Fibroblast of the conjunctiva (primary cell): ENCODE data around the gene CTDP1.

Experiments used
- DNase-seq: peaks from one replicate; pipeline ENCODE4 v3.0.0-alpha.2; 2010; ENCODE audit warnings: low read depth

Gene CTDP1

DNA sequence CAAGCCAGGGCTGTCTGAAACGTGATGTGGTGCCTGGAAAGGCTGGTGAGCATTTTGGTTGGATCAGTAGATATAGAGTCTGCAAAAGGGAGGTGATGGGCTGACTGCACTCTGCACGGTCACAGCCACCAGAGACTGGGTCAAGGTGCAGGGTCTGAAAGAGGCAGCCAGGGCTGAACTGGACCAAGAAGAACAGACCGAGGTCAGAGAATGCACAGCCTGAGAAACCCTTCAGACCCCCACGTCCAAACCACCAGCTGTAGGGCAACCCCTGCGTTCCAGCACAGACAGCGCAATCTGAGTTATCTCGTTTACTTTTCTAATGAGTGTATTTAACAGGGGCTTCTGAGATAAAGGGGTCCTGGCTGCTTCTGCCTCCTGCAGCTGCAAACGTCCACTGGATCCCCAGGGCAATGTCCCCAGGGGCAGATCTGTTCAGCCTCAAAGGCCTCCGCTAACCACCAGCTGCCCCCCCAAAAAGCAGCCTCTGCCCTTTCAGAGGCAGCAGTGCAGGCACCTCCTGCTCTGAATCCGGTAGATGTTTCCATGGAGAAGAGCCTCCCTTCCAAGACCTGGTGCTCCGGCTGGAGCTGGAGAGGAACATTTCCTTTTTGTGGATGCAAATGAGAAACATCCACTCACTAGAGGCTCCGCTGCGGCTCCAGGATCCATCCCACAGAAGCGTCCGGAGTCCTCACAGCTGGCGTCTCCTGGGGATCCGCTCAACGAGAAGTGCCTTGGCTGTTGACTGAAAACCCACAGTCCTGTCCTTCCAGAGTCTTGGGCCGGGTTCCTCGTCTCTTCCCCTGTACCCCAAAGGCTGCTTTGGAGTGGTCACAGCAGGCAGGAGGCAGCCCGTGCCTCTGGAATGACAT is 117.2 kb downstream of the CTDP1 start:
- no peak for DNase-seq

DNA sequence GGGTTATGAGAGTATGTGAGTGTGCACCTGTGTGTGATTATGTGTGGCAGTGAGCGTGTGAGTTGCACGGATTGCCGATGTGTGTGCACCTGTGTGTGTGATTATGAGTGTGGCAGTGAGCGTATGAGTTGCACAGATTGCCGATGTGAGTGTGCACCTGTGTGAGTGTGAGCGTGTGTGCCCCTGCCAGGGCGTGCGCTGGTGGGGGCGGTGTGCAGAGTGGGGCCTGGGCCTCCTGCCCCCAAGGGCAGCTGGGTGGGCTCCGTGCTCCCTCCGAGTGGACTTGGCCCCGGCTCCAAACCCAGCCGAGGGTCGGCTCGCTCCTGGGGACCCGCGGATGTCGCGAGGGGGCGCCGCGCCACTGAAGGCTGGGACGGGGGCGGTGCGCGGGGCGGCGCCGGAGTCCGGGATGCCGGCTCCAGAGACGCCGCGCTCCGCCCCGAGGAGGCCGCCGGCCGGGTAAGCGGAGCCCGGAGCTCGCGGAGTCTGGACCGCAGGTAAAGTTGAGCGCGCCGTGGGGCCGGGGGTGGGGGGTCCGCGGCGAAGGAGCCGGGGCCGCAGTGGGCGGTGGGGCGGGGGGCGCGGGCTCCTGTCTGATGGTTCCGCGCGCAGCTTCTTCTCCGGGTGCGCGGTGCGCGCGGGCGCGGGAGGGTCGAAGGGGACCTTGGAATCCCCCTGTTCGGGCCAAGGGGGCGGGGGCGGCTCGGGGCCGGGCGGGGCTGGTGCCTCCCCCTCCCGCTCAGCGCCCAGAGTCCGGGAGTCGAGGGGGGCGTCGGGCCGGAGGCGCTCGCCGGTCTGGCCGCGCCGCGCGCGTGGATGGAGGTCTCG is 118.1 kb downstream of the CTDP1 start, which contains the start of gene KCNG2:
Gene KCNG2 (plus strand): TSS at position 421 of the 828 bp plus-strand sequence. CDS start 65,730 bp downstream, outside the sequence.
- DNase-seq: no peak

DNA sequence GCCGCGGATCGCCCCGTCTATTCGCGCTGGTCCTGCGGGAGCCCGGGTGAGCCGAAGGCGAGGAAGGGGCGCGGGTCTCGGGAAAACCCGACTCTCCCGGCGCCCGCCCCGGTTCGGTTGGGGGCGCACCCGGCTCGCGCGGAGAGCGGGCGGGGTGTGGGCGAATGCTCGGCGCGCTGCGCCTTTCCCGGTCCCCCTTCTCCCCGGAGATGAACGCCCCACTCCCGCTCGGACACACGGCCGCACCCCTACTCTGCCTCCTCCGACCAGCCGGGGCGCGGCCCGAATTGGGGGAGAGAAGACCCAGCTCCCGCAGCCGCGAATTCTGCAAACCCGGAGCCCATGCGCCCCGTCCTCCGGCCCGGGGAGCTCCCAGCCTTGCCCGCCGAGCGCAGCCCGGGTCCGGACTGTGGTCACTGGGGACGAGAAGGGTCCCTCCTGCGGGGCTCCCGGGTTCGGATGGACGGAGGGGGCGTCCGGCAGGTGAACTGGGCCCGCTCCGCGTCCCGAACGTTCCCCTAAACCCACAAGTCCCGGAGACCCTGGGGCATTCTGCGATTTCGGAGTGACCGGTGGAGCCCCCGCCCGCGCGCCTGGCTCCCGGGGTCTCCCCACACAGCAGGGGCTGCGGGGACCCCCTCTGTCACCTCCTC is 118.9 kb downstream of the CTDP1 start:
- DNase-seq: no peak

DNA sequence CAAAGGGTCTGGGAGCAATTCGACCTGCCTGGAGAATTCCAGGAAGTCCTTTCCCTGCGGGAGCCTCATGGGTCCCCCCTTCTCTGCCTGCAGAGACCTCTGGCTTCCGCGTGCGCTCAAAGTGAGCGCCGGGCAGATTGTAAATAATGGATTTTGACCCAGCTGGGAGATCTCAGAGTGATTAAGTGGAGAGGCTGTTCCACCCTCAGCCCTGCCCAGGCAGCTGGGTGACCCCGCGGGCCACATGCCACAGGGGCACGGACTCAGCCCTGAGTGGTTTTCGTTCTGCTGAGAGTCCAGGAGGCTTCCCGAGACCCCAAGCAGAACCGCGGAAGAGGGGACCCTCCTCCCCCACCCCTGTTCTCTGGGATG is 119.4 kb downstream of the CTDP1 start:
- no peak for DNase-seq

DNA sequence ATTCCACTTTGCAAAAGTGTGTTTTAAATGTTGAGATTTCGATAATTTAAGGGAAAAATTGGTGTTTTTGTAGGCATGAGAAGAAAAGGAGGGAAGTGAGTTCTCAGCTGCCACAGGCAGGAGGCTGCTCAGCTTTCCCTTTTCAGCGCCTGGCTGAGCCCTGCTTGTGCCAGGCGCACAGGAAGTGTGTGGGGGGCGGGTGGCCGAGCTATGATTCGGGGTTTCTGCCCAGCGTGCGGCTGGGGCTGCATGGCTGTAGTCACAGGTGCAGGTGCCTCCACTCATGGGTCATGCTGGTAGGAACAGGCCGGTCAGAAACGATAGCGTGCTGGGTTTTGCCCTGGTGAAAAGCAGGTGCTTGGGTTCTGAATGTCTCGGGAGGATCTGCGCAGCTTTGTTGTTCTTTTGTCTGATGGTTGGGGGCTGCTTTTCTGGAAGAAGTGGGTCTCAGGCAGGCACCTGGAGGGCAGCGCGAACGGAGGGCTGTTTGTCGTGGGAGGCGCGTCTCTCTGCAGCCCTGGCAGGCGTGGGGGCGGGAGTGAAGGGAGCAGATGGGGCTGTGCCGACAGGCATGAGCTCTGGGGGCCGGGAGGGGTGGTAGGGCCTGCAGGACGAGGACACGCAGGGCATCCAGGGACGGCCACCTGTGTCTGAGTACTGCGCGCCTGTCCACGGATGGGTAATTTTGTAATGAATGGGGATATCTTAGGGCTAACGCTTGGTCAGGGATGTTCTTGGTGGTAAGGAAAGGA is 120.2 kb downstream of the CTDP1 start:
- DNase-seq: no peak

DNA sequence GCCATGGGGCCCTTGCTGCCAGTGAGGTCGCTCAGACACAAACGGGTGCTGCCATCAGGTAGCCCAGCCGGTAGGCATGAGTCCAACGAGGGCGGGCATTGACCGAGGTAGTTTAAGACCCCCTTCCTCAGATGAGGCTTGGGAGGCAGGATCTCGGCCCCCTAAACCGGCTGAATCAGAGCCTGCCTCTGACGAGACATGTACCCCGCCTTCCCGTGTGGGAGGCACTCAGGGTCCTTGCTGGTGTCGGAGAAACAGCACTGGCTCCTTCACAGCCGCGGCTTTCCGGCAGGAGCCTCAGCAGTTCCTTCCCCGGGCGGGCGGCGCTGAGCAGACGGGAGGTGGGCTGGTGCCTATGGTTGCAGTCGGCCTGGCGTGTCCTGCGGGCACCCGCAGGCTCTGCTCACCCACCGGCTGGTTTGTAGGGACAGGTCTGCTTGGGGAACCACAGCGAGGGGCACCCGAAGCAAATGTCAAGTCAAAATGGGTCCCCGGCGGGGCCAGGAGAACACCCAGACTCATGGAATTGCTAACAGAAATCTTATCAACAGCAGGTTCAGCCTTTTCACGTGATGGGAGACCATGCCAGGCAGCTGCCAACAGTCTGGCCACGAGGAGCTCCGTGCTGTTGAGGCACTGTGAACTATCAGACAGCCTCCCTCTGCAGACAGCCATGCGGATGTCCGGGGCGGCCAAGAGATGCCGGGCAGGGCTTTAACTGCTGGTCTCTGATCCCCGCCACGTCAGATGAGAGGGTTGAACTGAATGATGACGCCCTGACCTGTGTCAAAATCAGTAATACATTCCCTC is 121.0 kb downstream of the CTDP1 start:
- DNase-seq: no peak

DNA sequence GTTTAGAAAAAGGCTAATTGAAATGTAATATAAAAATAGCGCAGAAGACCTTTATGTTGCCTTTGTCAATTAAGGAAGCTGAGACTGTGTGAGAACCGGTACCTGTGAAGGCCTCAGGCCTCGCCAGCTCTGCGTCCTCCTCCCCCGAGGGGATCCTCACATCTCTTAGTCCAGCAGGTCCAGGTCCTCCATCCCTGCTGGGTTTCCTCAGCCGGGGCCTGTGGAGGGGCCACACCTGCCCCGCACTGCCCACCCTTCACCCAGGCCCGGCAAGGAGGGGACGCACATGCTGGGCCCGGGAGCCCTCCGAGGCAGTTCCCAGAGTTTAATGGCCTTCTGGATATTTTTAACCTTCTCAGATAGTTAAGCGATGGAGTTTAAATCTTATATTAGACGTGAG is 121.6 kb downstream of the CTDP1 start:
- no peak for DNase-seq

DNA sequence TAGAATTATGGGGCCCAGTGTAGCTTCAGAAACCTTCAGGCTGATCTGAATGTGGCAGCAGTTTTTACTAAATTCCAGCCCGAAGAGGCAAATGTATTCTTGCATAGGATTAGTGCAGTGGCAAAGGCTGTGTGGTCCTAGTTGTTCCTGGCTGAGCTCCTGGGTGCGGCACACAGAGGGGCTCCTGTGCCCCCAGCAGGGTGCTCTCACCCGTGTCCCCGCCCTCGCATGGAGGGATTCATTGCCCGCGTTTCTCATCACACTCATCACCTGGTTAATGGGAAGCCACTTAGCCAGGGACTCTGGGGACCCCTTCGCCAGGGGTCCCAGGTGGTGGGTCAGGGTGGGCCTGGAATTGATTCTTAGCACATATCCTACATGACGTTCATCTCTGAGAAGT is 122.0 kb downstream of the CTDP1 start:
- DNase-seq: no peak

DNA sequence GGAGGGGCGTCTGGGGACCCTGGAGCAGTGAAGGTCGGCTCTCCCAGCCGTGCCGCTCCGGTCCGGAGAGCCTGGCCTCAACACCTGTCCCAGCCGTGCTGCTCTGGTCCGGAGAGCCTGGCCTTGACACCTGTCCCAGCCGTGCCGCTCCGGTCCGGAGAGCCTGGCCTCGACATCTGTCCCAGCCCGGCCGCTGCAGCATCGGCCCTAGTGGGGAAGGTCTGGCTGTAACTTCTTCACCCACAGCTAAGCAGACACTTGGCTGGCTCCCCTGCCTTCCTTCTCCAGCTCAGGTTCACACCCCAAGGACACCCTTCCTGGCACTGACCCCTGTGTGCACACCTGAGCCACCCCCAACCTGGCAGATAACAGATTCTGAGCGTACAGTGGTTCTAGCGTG is 122.7 kb downstream of the CTDP1 start:
- DNase-seq: no peak

DNA sequence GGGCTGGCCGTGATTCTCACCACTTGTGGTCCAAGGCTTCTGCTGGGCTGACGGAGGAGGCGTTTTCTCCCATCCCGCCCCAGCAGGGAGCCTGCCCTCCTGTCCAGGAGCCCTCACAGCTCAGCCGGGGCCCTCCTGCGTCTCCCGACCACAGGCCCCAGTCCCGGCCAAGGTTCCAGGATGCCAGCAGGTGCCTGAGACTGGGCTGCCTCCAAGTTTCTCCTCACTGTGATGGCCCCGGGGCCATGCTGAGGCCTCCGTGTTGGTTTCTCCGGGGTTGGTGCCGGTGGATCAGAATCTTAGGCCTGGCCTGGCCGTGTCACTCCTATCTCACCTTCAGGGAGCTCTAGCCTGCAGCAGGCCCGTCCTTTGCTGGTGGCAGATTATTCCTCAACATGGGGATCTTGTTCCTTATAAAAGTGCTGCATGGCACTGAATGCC is 124.0 kb downstream of the CTDP1 start:
- DNase-seq: no peak
